HepG2 (cell line): Measurements from ENCODE around the gene LACTBL1.
A peak's percentile ranks its signal among the peaks of the same experiment; 100 is the strongest.

Experiments
- EHMT2 ChIP-seq: fragments of 200-600 bp; sonication (generic); IDR thresholded peaks from 2 replicates; pipeline ENCODE4 v1.7.0; 2017; ENCODE audit warnings: antibody characterized with exemption, low read depth, low read length, borderline replicate concordance
- MTA3 ChIP-seq: sonication (generic); formaldehyde crosslinking; IDR thresholded peaks from 2 replicates; pipeline ENCODE4 v1.4.0; 2020; ENCODE audit warnings: missing genetic modification reagents
- MZF1 ChIP-seq: sonication (generic); formaldehyde crosslinking; IDR thresholded peaks from 2 replicates; pipeline ENCODE4 v1.8.1; 2023; ENCODE audit warnings: mild to moderate bottlenecking, missing genetic modification reagents, borderline replicate concordance
- POLR2A ChIP-seq, 2 experiments: IDR thresholded peaks; 2 replicates each; pipeline ENCODE4 v1.6.1; 2011; ENCODE audit warnings: low read depth in 2 of 2, low read length in 2 of 2, mild to moderate bottlenecking in 1 of 2, moderate library complexity in 1 of 2; ENCODE audit not compliant: insufficient read depth in 1 of 2
- RBM39 ChIP-seq: fragments of 200-400 bp; formaldehyde crosslinking; IDR thresholded peaks from one replicate; pipeline ENCODE4 v1.6.1; 2018; ENCODE audit warnings: antibody characterized with exemption, mild to moderate bottlenecking, low read depth, low read length; ENCODE audit not compliant: poor library complexity, severe bottlenecking
- SIN3B ChIP-seq: fragments of 150-350 bp; IDR thresholded peaks from 2 replicates; pipeline ENCODE4 v1.6.1; 2014; ENCODE audit warnings: low read length
- TAF15 ChIP-seq: fragments of 200-400 bp; formaldehyde crosslinking; IDR thresholded peaks from one replicate; pipeline ENCODE4 v1.6.1; 2018; ENCODE audit warnings: mild to moderate bottlenecking, low read depth, low read length; ENCODE audit not compliant: poor library complexity, severe bottlenecking
- ZBTB8A ChIP-seq: sonication (generic); formaldehyde crosslinking; IDR thresholded peaks from 2 replicates; pipeline ENCODE4 v1.4.0; 2020; ENCODE audit warnings: mild to moderate bottlenecking, low read depth, missing genetic modification reagents, borderline replicate concordance
- ZNF274 ChIP-seq: sonication (generic); formaldehyde crosslinking; IDR thresholded peaks from 2 replicates; pipeline ENCODE4 v1.5.1; 2020; ENCODE audit warnings: mild to moderate bottlenecking, missing genetic modification reagents
- ZNF773 ChIP-seq: sonication (generic); formaldehyde crosslinking; IDR thresholded peaks from 2 replicates; pipeline ENCODE4 v1.4.0; 2020; ENCODE audit warnings: missing genetic modification reagents, borderline replicate concordance
- TF ChIP-seq, protein P1 (sequence below): sonication (generic); formaldehyde crosslinking; IDR thresholded peaks from 2 replicates; pipeline ENCODE4 v1.5.0; 2020; ENCODE audit warnings: mild to moderate bottlenecking, missing genetic modification reagents
- TF ChIP-seq, protein P2 (sequence below): IDR thresholded peaks from 2 replicates; pipeline ENCODE4 v1.6.1; 2012; ENCODE audit warnings: inconsistent platforms

DNA sequence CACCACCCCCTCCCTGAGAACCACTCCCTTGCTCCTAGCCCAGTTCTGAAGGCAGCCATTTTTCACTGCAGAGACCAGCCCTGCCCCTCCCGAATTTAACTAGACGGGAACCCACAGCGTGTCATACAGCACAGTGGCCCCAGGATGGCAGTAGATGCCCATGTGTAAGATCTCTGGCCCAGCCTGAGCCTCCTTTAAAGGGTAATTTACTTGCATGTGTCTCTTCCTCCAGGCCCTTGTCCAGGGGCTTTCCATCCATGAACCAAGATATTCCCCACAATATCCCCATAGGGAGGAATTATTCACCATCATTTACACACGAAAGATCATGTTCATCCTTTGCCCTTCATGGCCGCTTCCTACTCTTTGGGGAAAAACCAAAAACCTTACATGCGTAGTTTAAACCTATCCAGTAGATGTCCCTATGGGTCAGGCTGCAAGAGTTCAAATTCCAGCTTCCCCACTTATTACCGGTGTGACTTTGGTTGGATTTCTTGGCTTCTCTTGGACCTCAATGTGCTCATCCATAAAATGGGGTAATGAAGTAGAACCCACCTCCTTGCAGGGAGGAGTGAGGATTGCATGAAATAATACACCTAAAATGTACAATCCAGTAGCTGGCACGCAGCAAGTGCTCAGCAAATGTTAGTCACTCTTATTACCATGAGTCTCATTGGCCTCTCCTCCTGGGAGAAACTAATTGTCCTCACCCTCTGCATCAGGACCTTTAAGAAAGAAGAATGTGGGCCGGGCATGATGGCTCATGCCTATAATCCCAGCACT is 4.0 kb upstream of the LACTBL1 start:
- TF ChIP-seq ZBTB8A (CRISPR knock-in tag) (no peak), ZNF773 (CRISPR knock-in tag) (no peak), MTA3 (CRISPR knock-in tag) (no peak), ZNF274 (CRISPR knock-in tag) (no peak), TAF15 (no peak), SIN3B (no peak), RBM39 (no peak), MZF1 (CRISPR knock-in tag) (no peak), EHMT2 (no peak), POLR2A (IDR thresholded peaks at IDR 0.05; ENCODE audit: insufficient read depth in 1 of 2, low read depth in 2 of 2, low read length in 2 of 2) (no peak)
- TF ChIP-seq, protein P1, sequence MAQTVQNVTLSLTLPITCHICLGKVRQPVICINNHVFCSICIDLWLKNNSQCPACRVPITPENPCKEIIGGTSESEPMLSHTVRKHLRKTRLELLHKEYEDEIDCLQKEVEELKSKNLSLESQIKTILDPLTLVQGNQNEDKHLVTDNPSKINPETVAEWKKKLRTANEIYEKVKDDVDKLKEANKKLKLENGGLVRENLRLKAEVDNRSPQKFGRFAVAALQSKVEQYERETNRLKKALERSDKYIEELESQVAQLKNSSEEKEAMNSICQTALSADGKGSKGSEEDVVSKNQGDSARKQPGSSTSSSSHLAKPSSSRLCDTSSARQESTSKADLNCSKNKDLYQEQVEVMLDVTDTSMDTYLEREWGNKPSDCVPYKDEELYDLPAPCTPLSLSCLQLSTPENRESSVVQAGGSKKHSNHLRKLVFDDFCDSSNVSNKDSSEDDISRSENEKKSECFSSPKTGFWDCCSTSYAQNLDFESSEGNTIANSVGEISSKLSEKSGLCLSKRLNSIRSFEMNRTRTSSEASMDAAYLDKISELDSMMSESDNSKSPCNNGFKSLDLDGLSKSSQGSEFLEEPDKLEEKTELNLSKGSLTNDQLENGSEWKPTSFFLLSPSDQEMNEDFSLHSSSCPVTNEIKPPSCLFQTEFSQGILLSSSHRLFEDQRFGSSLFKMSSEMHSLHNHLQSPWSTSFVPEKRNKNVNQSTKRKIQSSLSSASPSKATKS (CRISPR knock-in tag), result no peak
- TF ChIP-seq, protein P2, sequence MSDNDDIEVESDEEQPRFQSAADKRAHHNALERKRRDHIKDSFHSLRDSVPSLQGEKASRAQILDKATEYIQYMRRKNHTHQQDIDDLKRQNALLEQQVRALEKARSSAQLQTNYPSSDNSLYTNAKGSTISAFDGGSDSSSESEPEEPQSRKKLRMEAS, result 0 out of 2 replicates have a peak, but pooled peaks have one; percentile 4
